RWPE2 (cell line): ENCODE results near the gene GAS6.

Source experiments
- ATAC-seq: fragments of 200-7000 bp; cut with Tn5 transposase; 3 replicates; pipeline ENCODE4 v1.9.1; 2021; ENCODE audit warnings: low read depth
- DNase-seq: peaks from one replicate; pipeline ENCODE4 v3.0.0-alpha.2; 2020; ENCODE audit warnings: low spot score
- H3K27ac ChIP-seq: fragments of 450-650 bp; 2 replicates; pipeline ENCODE4 v1.5.1; 2017; ENCODE audit warnings: mild to moderate bottlenecking; ENCODE audit not compliant: poor library complexity, severe bottlenecking
- H3K27me3 ChIP-seq: fragments of 250-450 bp; sonication (Bioruptor Pico); 2 replicates; pipeline ENCODE4 v1.5.1; 2021; ENCODE audit warnings: mild to moderate bottlenecking, moderate library complexity; ENCODE audit not compliant: insufficient read depth, poor library complexity, severe bottlenecking
- H3K36me3 ChIP-seq: fragments of 250-450 bp; sonication (Bioruptor Pico); 2 replicates; pipeline ENCODE4 v1.5.1; 2020; ENCODE audit warnings: low read depth, mild to moderate bottlenecking, moderate library complexity
- H3K4me1 ChIP-seq: fragments of 250-450 bp; sonication (Bioruptor Pico); 2 replicates; pipeline ENCODE4 v1.5.1; 2021; ENCODE audit warnings: mild to moderate bottlenecking, moderate library complexity; ENCODE audit not compliant: insufficient read depth, poor library complexity, severe bottlenecking
- H3K4me3 ChIP-seq: fragments of 250-450 bp; sonication (Bioruptor Pico); 2 replicates; pipeline ENCODE4 v1.5.1; 2021; ENCODE audit warnings: mild to moderate bottlenecking, moderate library complexity; ENCODE audit not compliant: severe bottlenecking
- H3K9me3 ChIP-seq: fragments of 250-450 bp; sonication (Bioruptor Pico); 2 replicates; pipeline ENCODE4 v1.5.1; 2021; ENCODE audit warnings: mild to moderate bottlenecking, moderate library complexity; ENCODE audit not compliant: severe bottlenecking
- TF ChIP-seq, protein P1 (sequence below): fragments of 450-650 bp; IDR thresholded peaks from one replicate; pipeline ENCODE4 v1.5.1; 2017; ENCODE audit warnings: mild to moderate bottlenecking, moderate library complexity; ENCODE audit not compliant: poor library complexity, severe bottlenecking

Gene GAS6

DNA sequence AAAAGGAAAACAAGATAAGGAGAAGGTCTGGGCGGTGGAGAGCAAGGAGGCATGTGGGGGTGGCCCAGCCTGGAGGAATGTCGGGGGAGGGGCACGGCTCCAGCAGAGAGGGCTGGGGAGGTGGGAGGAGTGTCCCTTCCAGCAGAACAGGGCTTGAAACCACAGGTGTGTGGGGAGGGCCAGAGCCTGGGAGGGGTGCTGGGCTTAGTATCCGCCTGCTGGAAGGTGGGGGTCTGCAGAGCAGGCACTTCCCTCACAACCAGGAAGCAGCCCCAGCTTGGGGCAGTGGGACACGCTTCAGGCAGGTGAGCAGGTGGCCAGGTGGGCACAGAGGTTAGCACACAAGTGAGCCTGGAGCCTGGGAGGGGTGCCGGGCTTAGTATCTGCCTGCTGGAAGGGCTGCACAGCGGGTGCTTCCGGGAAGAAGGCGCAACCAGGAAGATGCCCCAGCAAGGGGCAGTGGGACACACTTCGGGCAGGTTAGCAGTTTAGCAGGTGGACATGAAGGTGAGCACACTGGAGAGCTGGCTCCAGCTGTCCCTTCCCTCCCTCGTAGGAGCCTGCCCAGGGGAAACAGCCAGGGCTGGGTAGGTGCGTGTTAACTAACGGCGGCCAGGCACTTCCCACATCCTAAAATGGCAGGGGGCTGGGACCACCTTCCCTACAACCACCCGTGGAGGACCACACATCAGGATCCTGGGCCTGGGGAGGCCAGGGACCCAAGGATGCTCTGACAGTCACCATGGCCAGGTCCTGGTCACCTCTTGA, 3.0 kb downstream of the GAS6 start:
- Histone ChIP-seq H3K4me1 (peaks cover 32% of the 10 kb centered on the region), H3K27me3 (no peaks in the 10 kb centered on the region), H3K4me3 (no peak overlapping the region), H3K36me3 (peaks cover 49% of the 10 kb centered on the region), H3K9me3 (no peaks in the 10 kb centered on the region), H3K27ac (peak overlapping the region; percentile 96)
- peak; percentile 55 for DNase-seq
- TF ChIP-seq, protein P1, sequence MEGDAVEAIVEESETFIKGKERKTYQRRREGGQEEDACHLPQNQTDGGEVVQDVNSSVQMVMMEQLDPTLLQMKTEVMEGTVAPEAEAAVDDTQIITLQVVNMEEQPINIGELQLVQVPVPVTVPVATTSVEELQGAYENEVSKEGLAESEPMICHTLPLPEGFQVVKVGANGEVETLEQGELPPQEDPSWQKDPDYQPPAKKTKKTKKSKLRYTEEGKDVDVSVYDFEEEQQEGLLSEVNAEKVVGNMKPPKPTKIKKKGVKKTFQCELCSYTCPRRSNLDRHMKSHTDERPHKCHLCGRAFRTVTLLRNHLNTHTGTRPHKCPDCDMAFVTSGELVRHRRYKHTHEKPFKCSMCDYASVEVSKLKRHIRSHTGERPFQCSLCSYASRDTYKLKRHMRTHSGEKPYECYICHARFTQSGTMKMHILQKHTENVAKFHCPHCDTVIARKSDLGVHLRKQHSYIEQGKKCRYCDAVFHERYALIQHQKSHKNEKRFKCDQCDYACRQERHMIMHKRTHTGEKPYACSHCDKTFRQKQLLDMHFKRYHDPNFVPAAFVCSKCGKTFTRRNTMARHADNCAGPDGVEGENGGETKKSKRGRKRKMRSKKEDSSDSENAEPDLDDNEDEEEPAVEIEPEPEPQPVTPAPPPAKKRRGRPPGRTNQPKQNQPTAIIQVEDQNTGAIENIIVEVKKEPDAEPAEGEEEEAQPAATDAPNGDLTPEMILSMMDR, result no peak
- ATAC-seq, result 0 out of 3 replicates have a peak, but pooled peaks have one; percentile 3

DNA sequence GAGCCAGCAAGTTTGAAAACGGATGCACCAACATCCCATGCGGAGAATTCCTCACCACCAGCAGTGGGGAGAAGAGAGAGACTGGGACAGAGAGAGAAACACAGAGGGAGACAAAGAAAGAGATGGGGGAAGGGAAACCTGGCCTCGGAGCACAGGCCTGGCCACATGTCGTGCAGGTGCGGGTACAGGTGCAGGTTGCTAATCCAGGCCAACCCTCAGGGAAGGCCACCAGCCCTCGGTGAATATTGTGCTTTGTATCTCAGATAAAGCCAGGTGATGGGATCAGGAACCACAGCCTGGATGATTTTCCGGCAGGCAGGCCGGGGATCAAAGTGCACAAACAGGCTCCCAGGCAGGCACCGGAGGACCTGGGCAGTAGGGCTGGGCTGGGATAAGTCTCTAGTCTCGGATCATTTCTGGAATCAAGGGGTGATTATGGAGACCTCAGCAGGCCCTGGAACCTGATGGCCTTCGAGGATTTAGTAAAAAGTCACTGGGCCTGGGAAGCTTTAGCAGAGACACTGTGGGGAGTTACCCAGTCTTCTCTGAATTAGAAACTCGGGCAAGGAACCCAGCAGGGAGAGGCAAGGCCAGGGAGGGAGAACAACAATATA, 3.7 kb downstream of the GAS6 start:
- Histone ChIP-seq H3K36me3 (peaks cover 54% of the 10 kb centered on the region), H3K9me3 (no peaks in the 10 kb centered on the region), H3K27ac (peak overlapping the region; percentile 96), H3K4me3 (no peak overlapping the region), H3K4me1 (peaks cover 36% of the 10 kb centered on the region), H3K27me3 (no peaks in the 10 kb centered on the region)
- ATAC-seq, result no peak
- TF ChIP-seq, protein P1, result no peak
- no peak for DNase-seq

DNA sequence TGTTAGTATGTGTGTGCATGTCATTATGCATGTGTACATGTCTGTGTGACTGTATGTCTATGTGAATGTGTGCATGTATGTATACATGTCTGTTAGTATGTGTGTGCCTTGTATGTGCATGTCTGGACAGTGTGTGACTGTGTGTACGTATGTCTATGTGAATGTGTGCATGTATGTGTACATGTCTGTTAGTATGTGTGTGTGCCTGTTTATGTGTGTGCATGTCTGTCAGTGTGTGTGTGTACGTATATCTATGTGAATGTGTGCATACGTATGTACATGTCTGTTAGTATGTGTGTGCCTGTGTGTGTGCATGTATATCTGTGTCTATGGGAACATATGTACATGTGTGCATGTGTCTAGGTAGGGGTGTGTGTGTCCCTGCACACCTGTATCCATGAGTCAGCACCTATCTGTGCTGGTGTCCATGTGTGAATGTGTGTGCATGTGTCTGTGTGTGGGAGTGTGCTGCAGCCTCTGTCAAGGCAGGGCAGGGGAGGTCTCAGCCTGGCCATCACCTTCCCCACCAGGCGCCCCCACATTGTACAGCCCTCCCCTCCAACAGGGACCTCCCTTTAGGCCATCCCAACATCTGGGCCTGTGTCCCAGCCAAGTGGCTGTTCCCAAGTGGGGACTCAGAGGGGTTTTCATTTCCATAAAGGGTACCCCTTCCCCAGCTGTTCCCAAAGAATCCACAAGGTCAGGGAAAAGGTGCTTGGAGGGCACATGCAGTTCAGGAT, 4.4 kb downstream of the GAS6 start:
- H3K4me1 ChIP-seq, result peaks cover 36% of the 10 kb centered on the region
- no peak for ATAC-seq

DNA sequence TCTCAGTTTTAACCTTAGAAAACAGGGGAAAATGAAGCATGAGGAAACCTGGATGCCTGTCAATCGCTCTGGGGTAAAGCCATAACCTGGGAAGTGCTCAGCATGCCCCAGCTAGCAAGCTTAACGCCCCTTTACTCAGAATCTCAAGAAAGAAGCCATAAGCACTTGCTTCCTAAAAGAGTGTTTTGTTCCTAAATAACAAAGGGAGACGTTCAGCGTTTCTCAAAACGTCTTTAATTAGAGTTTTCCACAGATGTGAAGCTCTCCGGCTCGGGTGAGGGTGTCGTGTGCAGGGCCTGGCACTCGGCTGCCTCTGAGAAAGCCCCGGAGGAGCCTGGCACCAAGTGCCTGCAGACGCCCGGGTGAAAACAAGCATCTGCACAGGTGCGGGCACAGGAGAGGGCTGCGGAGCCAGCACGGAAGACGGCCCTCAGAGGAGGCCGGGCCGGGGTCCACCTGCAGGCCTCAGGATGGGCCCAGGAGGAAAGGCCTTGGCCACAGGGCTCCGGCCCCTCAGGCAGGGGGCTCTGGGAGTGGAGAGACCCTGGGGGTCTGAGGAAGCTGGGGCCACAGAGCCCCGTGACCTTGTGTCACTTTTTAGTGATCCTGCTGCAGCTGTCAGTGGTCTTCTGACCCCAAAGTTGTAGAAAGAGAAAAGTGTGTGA, 6.2 kb downstream of the GAS6 start:
- Histone ChIP-seq H3K4me3 (no peak overlapping the region), H3K4me1 (peaks cover 36% of the 10 kb centered on the region), H3K27me3 (no peaks in the 10 kb centered on the region), H3K27ac (peak overlapping the region; percentile 46), H3K36me3 (peaks cover 61% of the 10 kb centered on the region), H3K9me3 (no peaks in the 10 kb centered on the region)
- DNase-seq, result peak; percentile 45
- TF ChIP-seq, protein P1, result no peak
- ATAC-seq, result no peak

More for the DNA sequence above, 4.4 kb downstream of the GAS6 start:
- no peaks in the 10 kb centered on the region for H3K9me3 ChIP-seq
- TF ChIP-seq, protein P1, result no peak
- no peaks in the 10 kb centered on the region for H3K27me3 ChIP-seq
- peak overlapping the region; percentile 96 for H3K27ac ChIP-seq
- peaks cover 60% of the 10 kb centered on the region for H3K36me3 ChIP-seq
- DNase-seq, result peak; percentile 25
- H3K4me3 ChIP-seq, result no peak overlapping the region
